Measurements from ENCODE around the gene PID1.

- TF ChIP-seq POLR2AphosphoS5 (IDR thresholded peaks at IDR 0.05; ENCODE audit: insufficient read depth in 1 of 2, low read depth in 1 of 2) (no peak), CTCF (IDR thresholded peaks at IDR 0.05) (peak in 1 of 3 experiments; percentile 22)
Observed at GRCh38 chr2:229133155-229133772, 137.8 kb downstream of the PID1 start.
